Measurements from ENCODE around the gene FNDC10.

The FNDC10 gene

GRCh38 chr1:1627829-1628753 is 28.2 kb upstream of the FNDC10 start:
- DNase-seq: no peak

- no peak for DNase-seq
Measured at GRCh38 chr1:1627261-1627828, 27.4 kb upstream of the FNDC10 start.

DNA sequence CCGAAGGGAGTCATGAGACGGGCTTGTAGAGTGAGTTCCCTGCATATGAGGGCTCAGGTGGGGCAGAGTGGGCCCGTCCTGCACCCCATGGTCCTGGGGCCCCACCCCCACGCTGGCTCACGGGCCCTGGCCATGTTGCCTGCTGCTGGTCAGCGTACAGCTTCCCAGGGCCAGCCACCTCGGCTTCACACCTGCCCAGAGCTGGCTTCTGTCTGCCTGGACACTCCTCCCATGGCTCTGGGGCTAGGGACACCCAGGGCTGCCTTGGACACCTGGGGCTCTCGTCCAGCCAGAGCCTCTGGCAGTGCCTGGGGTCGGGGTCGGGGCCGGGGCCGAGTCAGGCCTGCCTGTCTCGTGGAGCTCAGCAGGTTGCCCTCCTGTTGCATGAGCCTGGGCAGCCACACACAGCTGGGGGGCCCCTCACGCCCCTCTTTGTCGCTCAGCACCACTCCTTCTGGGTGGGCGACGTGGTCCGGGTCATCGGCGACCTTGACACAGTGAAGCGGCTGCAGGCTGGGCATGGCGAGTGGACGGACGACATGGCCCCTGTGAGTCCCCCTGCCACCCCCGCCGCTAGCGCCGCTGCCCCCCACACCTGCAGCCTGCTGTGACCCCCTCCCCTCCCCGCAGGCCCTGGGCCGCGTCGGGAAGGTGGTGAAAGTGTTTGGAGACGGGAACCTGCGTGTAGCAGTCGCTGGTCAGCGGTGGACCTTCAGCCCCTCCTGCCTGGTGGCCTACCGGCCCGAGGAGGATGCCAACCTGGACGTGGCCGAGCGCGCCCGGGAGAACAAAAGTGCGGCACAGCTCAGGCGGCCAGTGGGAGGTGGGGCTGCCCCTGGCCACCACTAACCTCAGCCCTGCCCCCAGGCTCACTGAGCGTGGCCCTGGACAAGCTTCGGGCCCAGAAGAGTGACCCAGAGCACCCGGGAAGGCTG is 26.5 kb upstream of the FNDC10 start:
- DNase-seq: no peak

GRCh38 chr1:1625824-1626206 is 25.9 kb upstream of the FNDC10 start:
- no peak for DNase-seq

DNA sequence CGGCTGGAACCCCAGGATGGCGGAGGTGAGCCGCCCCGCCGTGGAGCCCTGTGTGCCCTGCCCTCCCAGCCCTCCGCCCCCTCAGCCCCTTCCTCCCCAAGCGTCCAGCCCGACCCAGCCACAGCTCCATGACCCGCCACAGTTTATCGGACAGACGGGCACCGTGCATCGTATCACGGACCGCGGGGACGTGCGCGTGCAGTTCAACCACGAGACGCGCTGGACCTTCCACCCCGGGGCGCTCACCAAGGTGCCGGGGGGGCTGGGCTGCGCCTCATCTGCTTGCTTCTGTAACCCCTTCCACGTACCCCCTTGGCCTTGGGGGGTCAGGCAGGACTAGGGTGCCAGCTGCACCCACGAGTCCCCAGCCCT is 25.5 kb upstream of the FNDC10 start:
- DNase-seq: no peak

GRCh38 chr1:1624443-1625403 is 24.8 kb upstream of the FNDC10 start:
- no peak for DNase-seq

DNA sequence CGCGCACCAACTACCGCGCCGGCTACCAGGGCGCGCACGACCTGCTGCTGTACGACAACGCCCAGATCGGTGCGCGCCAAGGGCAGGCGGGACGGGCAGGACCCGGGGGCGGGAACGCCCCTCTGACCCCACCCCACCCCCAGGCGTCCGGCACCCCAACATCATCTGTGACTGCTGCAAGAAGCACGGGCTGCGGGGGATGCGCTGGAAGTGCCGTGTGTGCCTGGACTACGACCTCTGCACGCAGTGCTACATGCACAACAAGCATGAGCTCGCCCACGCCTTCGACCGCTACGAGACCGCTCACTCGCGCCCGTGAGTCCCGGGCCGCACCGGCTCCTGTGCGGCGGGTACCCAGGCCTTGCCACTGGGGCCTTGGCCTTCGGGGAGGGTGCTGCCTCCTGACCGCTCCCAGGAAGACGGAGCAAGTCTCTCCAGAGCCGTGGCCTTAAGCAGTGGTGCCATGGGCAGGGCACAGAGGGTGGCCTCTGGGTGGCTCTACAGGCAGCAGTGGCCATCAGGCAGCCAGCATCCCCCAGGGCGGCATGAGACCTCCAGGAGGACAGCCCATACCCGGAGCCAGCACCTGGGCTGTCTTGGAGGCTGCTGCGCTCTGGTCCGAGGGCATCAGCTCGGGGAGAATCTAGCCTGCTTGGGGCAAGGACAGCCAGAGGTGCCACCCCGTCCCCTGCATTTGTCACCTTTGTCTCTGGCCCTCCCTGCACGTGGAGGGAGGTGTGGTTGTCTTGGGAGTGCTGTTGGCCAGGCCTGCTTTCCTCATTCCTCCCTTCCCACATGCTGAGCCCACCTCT is 23.9 kb upstream of the FNDC10 start:
- no peak for DNase-seq

- no peak for DNase-seq
Measured at GRCh38 chr1:1623181-1623630, 23.3 kb upstream of the FNDC10 start.

- DNase-seq: no peak
Measured at GRCh38 chr1:1622788-1623094, 22.8 kb upstream of the FNDC10 start.

GRCh38 chr1:1622010-1622787 is 22.3 kb upstream of the FNDC10 start:
- no peak for DNase-seq

DNA sequence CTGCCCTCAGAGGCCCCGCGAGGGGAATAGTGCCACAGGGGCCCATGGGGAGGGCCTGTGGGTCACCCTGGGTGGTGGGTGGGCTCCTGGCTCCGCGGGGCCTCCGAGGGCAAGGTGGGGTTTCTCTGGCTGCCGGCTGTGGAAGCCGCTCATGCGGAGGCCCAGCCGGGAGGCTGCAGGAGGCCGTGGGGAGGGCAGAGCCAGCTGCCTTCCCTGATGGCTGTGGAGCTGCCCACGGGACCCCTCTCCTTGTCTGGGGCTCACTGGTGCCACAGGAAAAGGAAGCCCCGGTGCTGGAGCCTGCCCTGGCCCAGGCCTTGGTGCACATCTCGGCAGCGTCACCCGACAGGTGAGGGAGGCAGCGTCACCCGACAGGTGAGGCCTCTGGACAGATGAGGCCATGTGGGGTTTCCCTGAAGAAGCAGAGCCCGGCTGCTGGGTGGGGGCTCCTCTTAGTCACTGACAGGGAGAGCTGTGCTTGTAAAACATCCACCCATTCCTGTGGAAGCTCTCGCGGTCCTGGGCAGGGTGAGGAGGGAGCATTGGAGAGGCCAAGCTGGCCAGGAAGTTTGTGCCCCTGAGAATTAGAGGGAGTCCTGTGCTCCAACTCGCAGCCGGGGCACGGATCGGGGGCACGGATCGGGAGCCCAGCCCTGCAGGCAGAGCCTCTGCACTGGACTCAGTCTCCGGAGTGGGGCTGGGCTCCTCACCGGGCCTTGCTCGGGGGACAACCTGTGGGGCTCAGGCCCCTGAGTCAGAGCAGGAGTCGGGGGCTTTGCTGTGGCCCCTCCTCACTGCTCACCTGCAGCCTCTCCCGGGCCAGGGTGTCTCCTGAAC is 21.5 kb upstream of the FNDC10 start:
- DNase-seq: no peak

GRCh38 chr1:1620433-1621139 is 20.7 kb upstream of the FNDC10 start:
- DNase-seq: no peak

DNA sequence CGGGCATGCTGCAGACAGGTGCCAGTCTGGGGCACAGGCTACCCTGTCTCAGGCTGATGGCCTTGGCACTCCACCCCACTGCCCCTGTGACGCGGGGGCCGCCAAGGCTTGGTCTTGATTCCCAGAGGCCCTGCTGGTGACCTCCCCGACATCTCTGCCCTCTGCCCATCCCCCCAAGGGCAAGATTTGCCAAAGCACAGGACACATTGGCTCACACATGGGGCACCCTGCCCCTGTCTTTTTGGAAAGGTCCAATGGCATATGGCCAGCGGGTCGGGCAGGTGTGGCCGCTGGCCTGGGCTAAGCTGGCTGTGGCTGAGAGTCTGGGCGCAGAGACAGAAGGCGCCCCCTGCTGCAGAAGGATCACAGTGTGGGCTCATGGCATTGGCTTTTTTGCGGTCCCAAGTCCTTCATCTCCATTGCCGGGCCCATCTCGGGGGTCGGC is 20.0 kb upstream of the FNDC10 start:
- no peak for DNase-seq

- DNase-seq: no peak
Measured at GRCh38 chr1:1618396-1619068, 18.6 kb upstream of the FNDC10 start.

DNA sequence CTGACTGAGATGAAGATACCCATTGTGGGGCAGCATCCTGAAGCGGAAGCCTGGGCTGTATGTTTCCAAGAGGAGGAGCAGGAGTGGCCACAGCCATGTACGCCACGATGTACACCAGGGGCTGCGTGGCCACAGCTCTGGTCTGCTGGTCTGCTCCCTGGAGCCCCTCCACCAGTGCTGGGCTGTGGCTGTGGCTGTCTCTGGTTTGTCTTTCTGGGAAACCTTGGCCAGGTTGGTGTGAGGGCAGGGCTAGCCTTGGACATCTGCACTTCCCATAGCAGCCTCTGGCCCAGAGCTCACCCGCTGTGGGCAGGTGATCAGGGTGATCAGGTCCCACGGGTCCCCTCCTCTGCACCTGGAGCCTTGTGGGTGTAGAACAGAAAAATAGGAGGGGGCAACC is 18.0 kb upstream of the FNDC10 start:
- DNase-seq: no peak

DNA sequence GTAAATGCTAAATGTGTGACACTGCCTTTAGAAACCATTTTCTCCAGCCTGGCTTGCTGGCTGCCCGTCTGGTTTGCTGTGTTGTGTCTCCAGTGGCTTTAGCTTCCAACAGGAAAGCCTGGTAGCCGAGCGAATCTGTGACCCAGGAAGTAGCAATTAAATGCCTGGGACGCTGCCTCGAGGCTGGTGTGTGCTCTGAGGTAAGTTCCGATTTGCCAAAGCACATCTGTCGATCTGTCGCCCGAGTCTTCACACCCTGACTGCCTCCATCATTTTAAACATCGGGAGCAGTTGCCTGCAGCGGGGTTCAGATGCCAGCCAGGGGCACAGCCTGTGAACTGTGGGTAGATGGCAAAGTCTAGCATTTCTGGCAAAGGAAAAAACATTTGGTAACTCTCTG is 17.6 kb upstream of the FNDC10 start:
- DNase-seq: no peak

GRCh38 chr1:1616838-1617237 is 16.9 kb upstream of the FNDC10 start:
- no peak for DNase-seq

DNA sequence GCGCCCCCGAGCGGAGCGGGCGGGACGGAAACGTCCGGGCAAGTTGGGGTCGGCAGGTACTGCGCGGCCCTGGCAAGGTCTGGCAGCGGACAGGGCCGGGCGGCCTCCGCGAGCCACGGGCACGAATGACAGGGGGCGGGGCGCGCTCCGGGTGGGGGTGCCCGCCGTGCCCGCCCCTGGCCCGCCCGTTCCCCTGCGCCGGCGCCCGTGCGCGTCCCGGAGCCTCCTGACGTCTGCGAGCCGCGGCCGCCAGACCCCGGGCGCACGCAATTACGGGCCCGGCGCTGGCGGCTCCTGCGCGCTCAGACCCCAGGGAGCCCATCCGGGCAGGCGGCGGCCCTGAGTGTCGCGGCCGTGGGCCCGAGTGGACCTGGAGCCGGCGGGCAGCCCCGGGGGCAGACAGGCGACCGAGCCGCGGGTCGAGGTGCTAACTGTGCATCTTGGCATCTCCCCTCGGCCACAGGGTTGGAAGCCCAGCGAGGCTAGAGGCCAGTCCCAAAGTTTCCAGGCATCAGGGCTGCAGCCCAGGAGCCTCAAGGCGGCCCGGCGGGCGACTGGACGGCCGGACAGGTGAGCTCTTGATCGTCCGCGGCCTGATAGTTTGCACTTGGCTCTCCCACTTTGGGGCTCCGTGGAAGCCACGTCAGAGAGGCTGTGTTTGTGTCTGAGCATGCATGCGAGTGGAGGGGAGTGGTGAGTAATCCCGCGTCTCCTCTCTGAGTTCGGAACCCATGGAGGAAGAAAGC is 16.3 kb upstream of the FNDC10 start:
- no peak for DNase-seq

All from NCI-H2081 treated with DMSO at 0.1 percent for 48 hours (cell line).